Retinal pigment epithelial cell (primary cell): ENCODE data around the gene MRPL58.
A peak's percentile ranks its signal among the peaks of the same experiment; 100 is the strongest.
"Not testable (repeated sequence)": the region's sequence is repeated elsewhere in the genome, so short reads cannot be mapped to it uniquely, and the experiment has no call there.

Source experiments
- DNase-seq: peaks from one replicate; pipeline ENCODE4 v3.0.0-alpha.2; 2010; ENCODE audit warnings: low read depth
- H3K4me3 ChIP-seq: 2 replicates; pipeline ENCODE4 v1.5.1; 2011; ENCODE audit warnings: mild to moderate bottlenecking, low read length, control low read depth, moderate library complexity
- CTCF ChIP-seq: conservative IDR thresholded peaks from 2 replicates; pipeline ENCODE4 v1.5.1; 2011; ENCODE audit warnings: low read depth, low read length, control low read depth, inconsistent platforms

Gene MRPL58

GRCh38 chr17:75019710-75020109 is 7.2 kb downstream of the MRPL58 start:
- TF ChIP-seq CTCF = no peak
- no peak overlapping the region for H3K4me3 ChIP-seq
- DNase-seq = peak; percentile 81

GRCh38 chr17:75020331-75021110 is 8.1 kb downstream of the MRPL58 start:
- no peak overlapping the region for H3K4me3 ChIP-seq
- no peak for TF ChIP-seq CTCF
- no peak for DNase-seq

- no peak for DNase-seq
- H3K4me3 ChIP-seq = no peak overlapping the region
- TF ChIP-seq CTCF = no peak
These were observed 12.4 kb downstream of the MRPL58 start for GRCh38 chr17:75024686-75025397.

- H3K4me3 ChIP-seq, DNase-seq: not testable (repeated sequence)
These were observed 12.9 kb downstream of the MRPL58 start for GRCh38 chr17:75025398-75025734.

- DNase-seq, H3K4me3 ChIP-seq: not testable (repeated sequence)
These were observed 14.2 kb downstream of the MRPL58 start for GRCh38 chr17:75026650-75027049.

- H3K4me3 ChIP-seq = no peak overlapping the region
- no peak for TF ChIP-seq CTCF
- DNase-seq = no peak
These were observed 17.7 kb downstream of the MRPL58 start for GRCh38 chr17:75030161-75030560.

GRCh38 chr17:75031972-75032719 is 19.7 kb downstream of the MRPL58 start:
- peak overlapping the region; percentile 83 for H3K4me3 ChIP-seq
- peak; percentile 49 for DNase-seq
- TF ChIP-seq CTCF = no peak

- no peak for TF ChIP-seq CTCF
- H3K4me3 ChIP-seq = peak overlapping the region; percentile 83
- no peak for DNase-seq
These were observed 20.3 kb downstream of the MRPL58 start for GRCh38 chr17:75032720-75033280.
